OCI-LY7 (cell line): ENCODE measurements around the gene CDC20. TPM values are rescaled to one million over a fixed set of nuclear protein-coding genes. Genes with fewer than 3 reads are reported as not detected.
"Not testable (repeated sequence)": the region's sequence is repeated elsewhere in the genome, so short reads cannot be mapped to it uniquely, and the experiment has no call there.

Source experiments
- BruUV-seq: library from RNA; stranded (reverse); fragments of 400-500 nt; replicated peaks from 2 replicates; lab custom pipeline; 2021; lab: Mats Ljungman, UMichigan
- CTCF ChIA-PET: fragments of 300-600 bp; sonication (Branson Sonifier 250); formaldehyde crosslinking; loops from one replicate; lab custom pipeline; 2022; ENCODE audit warnings: antibody characterized with exemption; ENCODE audit not compliant: unreplicated experiment; lab: Charles Lee
- POLR2A ChIA-PET: fragments of 300-600 bp; sonication (Branson Sonifier 250); formaldehyde crosslinking; loops from one replicate; lab custom pipeline; 2022; ENCODE audit warnings: antibody characterized with exemption; lab: Charles Lee
- DNase-seq: peaks from one replicate; pipeline ENCODE4 v3.0.0-alpha.2; 2015; ENCODE audit warnings: low spot score
- H2AFZ ChIP-seq: fragments of 200-600 bp; sonication (generic), shearing (Covaris generic); 2 replicates; pipeline ENCODE4 v1.6.1; 2014; ENCODE audit warnings: mild to moderate bottlenecking, antibody characterized with exemption, low read length, moderate library complexity
- H3K27ac ChIP-seq: fragments of 200-600 bp; sonication (generic); 2 replicates; pipeline ENCODE4 v1.5.1; 2014; ENCODE audit warnings: mixed run types, low read depth, mild to moderate bottlenecking, moderate library complexity, low read length, inconsistent platforms; ENCODE audit not compliant: poor library complexity, severe bottlenecking
- H3K36me3 ChIP-seq: fragments of 200-600 bp; sonication (generic); 2 replicates; pipeline ENCODE4 v1.6.1; 2014; ENCODE audit warnings: mild to moderate bottlenecking, antibody characterized with exemption, low read length, moderate library complexity, mixed read lengths; ENCODE audit not compliant: insufficient read depth
- H3K4me1 ChIP-seq: fragments of 200-600 bp; sonication (generic); 2 replicates; pipeline ENCODE4 v1.5.1; 2014; ENCODE audit warnings: mild to moderate bottlenecking, low read length; ENCODE audit not compliant: insufficient read depth, poor library complexity, severe bottlenecking
- H3K4me2 ChIP-seq: fragments of 200-600 bp; sonication (generic); 2 replicates; pipeline ENCODE4 v1.6.1; 2014; ENCODE audit warnings: mild to moderate bottlenecking, low read length
- H3K4me3 ChIP-seq: fragments of 200-600 bp; sonication (generic); 2 replicates; pipeline ENCODE4 v1.5.1; 2014; ENCODE audit warnings: mild to moderate bottlenecking, low read depth, low read length; ENCODE audit not compliant: poor library complexity, severe bottlenecking
- H3K79me2 ChIP-seq: fragments of 200-600 bp; sonication (generic); 2 replicates; pipeline ENCODE4 v1.6.1; 2016; ENCODE audit warnings: low read depth, mild to moderate bottlenecking, low read length, moderate library complexity, mixed read lengths; ENCODE audit not compliant: insufficient read depth
- H3K9me2 ChIP-seq: fragments of 200-600 bp; sonication (generic); 2 replicates; pipeline ENCODE4 v1.6.1; 2016; ENCODE audit warnings: mild to moderate bottlenecking, low read length, mixed read lengths; ENCODE audit not compliant: insufficient read depth
- H3K9me3 ChIP-seq: fragments of 200-600 bp; sonication (generic); 2 replicates; pipeline ENCODE4 v1.6.1; 2014; ENCODE audit warnings: mild to moderate bottlenecking, mixed run types, low read length, mixed read lengths
- H4K20me1 ChIP-seq: fragments of 200-600 bp; sonication (generic); 2 replicates; pipeline ENCODE4 v1.6.1; 2014; ENCODE audit warnings: mild to moderate bottlenecking, antibody characterized with exemption, low read length, moderate library complexity, mixed read lengths; ENCODE audit not compliant: insufficient read depth
- CTCF ChIP-seq: fragments of 200-600 bp; sonication (generic); conservative IDR thresholded peaks from 2 replicates; pipeline ENCODE4 v1.5.1; 2014; ENCODE audit warnings: mild to moderate bottlenecking, antibody characterized with exemption, low read length, moderate library complexity, mixed read lengths
- EZH2phosphoT487 ChIP-seq: fragments of 200-600 bp; sonication (generic); IDR thresholded peaks from 2 replicates; pipeline ENCODE4 v1.6.1; 2018; ENCODE audit warnings: low read depth, borderline replicate concordance, mild to moderate bottlenecking, mixed run types, antibody characterized with exemption, low read length, moderate library complexity, mixed read lengths
- intact Hi-C: fragments of 100-400 bp; cut with micrococcal nuclease; formaldehyde crosslinking; loops from one replicate; pipeline ENCODE4 v1.10.0; 2022; ENCODE audit not compliant: unreplicated experiment
- total RNA-seq, 2 experiments: library from RNA; depleted of rRNA in 1 of 2; stranded (reverse); fragments of >200 nt in 1 of 2; shearing (Covaris generic) in 1 of 2; gene quantifications; 2 replicates each; pipeline ENCODE4 v1.2.3, GENCODE V29; 2014 to 2022

CDC20 gene
- total RNA-seq, 2 experiments from 2014 or later = 174 to 209 TPM

DNA sequence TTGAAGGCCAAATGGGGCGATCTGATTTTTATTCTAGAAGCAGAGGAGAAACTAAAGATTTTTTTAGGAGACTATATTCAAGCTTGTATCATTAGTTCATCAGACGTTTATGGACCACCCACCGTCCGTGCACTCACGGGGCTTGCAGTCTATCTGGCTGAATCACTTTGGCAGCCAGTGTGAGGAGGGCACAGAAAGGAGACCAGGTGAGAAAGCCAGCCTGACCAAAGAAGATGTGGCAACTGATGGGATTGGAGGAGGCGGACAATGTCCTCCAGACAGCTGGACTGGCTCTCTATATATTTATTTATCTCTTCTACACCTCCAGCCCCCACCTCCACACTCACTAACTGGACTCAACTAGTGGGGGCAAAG is 9.9 kb downstream of the CDC20 start:
- intact Hi-C loops = loop anchor here (1.0 kb wide), 2 partner anchors 10 to 21 kb away; partner anchors contain the start of genes CDC20, MED8 and SZT2
- ChIA-PET POLR2A (interaction anchor here (0.7 to 1.4 kb wide), 7 partner anchors 8 to 282 kb away, joined by 3 to 13 read pairs (median 4); partner anchors contain the start of genes CDC20, KDM4A, MED8 and SZT2), CTCF (interaction anchor here (1.0 kb wide), 2 partner anchors 10 to 46 kb away, joined by 3 to 6 read pairs; no protein-coding TSS in a partner anchor)
- Histone ChIP-seq H3K4me2 (peak overlapping the region; percentile 98), H3K4me1 (peaks cover 18% of the 10 kb centered on the region), H4K20me1 (no peaks in the 10 kb centered on the region), H3K27ac (peak overlapping the region; percentile 76), H3K79me2 (peaks cover 12% of the 10 kb centered on the region; the same call in 1 of the 2 replicates), H3K9me3 (no peaks in the 10 kb centered on the region), H3K36me3 (peaks cover 19% of the 10 kb centered on the region), H3K9me2 (no peaks in the 10 kb centered on the region), H3K4me3 (peak overlapping the region; percentile 93), H2AFZ (peak overlapping the region; percentile 7; the same call in 1 of the 2 replicates)
- TSS peak; percentile 67 for BruUV-seq
- DNase-seq = no peak
- no peak for TF ChIP-seq CTCF
- TF ChIP-seq EZH2phosphoT487 = no peak

GRCh38 chr1:43369779-43370178 is 11.0 kb downstream of the CDC20 start:
- H3K4me2 ChIP-seq, H3K9me3 ChIP-seq, H2AFZ ChIP-seq, H3K9me2 ChIP-seq, H3K4me3 ChIP-seq, CTCF ChIA-PET, DNase-seq, H3K27ac ChIP-seq, H3K36me3 ChIP-seq, intact Hi-C loops, H4K20me1 ChIP-seq, BruUV-seq: not testable (repeated sequence)
- POLR2A ChIA-PET = interaction anchor here (0.7 to 0.8 kb wide), 2 partner anchors 95 to 195 kb away, joined by 5 to 8 read pairs; no protein-coding TSS in a partner anchor
- H3K4me1 ChIP-seq = peaks cover 18% of the 10 kb centered on the region
- H3K79me2 ChIP-seq = peaks cover 12% of the 10 kb centered on the region; the same call in 1 of the 2 replicates

DNA sequence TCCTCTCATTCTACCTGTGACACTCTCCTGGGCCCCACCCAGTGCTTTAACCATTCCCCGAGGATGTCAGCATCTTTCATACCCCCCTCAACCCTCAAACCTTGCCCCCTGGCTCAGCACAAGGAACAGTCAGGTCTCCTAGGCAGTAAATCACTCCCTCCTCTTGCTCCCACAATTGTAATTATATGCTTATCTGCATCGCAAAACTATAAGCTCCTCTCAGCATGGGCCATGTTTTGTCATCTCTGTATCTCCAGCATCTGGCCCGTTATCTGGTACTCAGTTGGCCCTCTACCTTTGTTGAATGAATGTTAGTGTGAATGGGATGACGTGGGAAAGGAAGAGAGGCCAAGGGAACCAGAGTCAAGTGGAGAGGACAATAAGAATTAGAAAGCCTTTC is 11.8 kb downstream of the CDC20 start:
- Histone ChIP-seq H3K79me2 (peaks cover 12% of the 10 kb centered on the region; the same call in 1 of the 2 replicates), H3K4me2 (no peak overlapping the region), H3K27ac (no peak overlapping the region), H3K4me1 (peaks cover 17% of the 10 kb centered on the region), H3K36me3 (peaks cover under 1% of the 10 kb centered on the region; the same call in 1 of the 2 replicates), H3K9me3 (no peaks in the 10 kb centered on the region), H2AFZ (no peak overlapping the region), H3K9me2 (no peaks in the 10 kb centered on the region), H4K20me1 (no peaks in the 10 kb centered on the region), H3K4me3 (no peak overlapping the region)
- CTCF ChIA-PET = no interaction called here
- BruUV-seq = no TSS peak
- POLR2A ChIA-PET = interaction anchor here (0.6 kb wide), 1 partner anchor 177 kb away, joined by 3 read pairs; no protein-coding TSS in a partner anchor
- intact Hi-C loops = no loop called here
- TF ChIP-seq CTCF (no peak), EZH2phosphoT487 (no peak)
- no peak for DNase-seq
